ENCODE measurements around the gene ADAMTS16.

DNA sequence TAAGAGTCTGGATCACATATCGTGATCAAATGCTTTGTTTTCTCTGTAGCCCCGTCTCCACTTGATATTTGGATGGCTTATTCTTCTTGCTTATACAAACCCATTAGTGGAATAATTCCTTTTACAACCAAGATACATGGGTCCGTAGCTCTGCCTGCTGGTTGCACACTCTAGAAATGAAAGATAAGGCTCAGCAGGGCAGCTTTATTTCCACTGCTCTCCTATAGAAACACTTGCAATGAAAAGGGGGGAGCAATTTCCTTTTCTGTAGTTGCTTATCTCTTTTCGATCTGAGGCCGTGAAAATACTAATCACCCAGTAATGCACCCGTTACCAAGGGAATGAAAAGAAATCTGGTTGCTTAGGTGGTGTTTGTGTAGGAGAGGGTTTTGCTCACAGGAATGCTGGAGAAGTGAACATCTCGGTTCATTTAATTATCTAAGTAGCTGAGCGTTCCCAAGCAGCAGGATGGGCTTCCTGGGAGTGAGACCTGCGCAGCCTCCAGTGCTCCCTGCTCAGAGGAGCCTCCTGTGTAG is 131.7 kb downstream of the ADAMTS16 start:
- TF ChIP-seq, protein P1, sequence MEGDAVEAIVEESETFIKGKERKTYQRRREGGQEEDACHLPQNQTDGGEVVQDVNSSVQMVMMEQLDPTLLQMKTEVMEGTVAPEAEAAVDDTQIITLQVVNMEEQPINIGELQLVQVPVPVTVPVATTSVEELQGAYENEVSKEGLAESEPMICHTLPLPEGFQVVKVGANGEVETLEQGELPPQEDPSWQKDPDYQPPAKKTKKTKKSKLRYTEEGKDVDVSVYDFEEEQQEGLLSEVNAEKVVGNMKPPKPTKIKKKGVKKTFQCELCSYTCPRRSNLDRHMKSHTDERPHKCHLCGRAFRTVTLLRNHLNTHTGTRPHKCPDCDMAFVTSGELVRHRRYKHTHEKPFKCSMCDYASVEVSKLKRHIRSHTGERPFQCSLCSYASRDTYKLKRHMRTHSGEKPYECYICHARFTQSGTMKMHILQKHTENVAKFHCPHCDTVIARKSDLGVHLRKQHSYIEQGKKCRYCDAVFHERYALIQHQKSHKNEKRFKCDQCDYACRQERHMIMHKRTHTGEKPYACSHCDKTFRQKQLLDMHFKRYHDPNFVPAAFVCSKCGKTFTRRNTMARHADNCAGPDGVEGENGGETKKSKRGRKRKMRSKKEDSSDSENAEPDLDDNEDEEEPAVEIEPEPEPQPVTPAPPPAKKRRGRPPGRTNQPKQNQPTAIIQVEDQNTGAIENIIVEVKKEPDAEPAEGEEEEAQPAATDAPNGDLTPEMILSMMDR (IDR thresholded peaks at IDR 0.05), result no peak
- no peak for TF ChIP-seq POLR2A (IDR thresholded peaks at IDR 0.05)
